Effector CD8-positive, alpha-beta T cell (primary cell): ENCODE results near the gene MSL3B.
A peak's percentile ranks its signal among the peaks of the same experiment; 100 is the strongest.
"Not testable (repeated sequence)": the region's sequence is repeated elsewhere in the genome, so short reads cannot be mapped to it uniquely, and the experiment has no call there.

Experiments
- DNase-seq: peaks from one replicate; lab custom pipeline; 2025; lab: John Stamatoyannopoulos, UW

Gene MSL3B

GRCh38 chr2:233867993-233868532 lies at the start of gene MSL3B:
TSS of gene MSL3B (minus strand) at chr2:233868386.
- DNase-seq: peak; percentile 44

GRCh38 chr2:233917116-233917515 lies 48.9 kb upstream of the MSL3B start, which contains the start of gene TRPM8:
TSS of gene TRPM8 (plus strand) at chr2:233917373. CDS start at chr2:233926538, 9,165 bp downstream.
- no peak for DNase-seq

- DNase-seq: no peak
These were observed 46.9 kb upstream of the MSL3B start for GRCh38 chr2:233915128-233915527.

- DNase-seq: no peak
These were observed 44.7 kb upstream of the MSL3B start for GRCh38 chr2:233912691-233913423.

- no peak for DNase-seq
These were observed 39.4 kb upstream of the MSL3B start for GRCh38 chr2:233907627-233908026.

- DNase-seq: no peak
These were observed 37.8 kb upstream of the MSL3B start for GRCh38 chr2:233905945-233906344.

GRCh38 chr2:233901884-233902283 lies 33.7 kb upstream of the MSL3B start:
- DNase-seq: no peak

- DNase-seq: no peak
These were observed 33.2 kb upstream of the MSL3B start for GRCh38 chr2:233901367-233901766.

GRCh38 chr2:233896253-233896652 lies 28.1 kb upstream of the MSL3B start:
- DNase-seq: not testable (repeated sequence)

GRCh38 chr2:233892793-233893192 lies 24.6 kb upstream of the MSL3B start:
- no peak for DNase-seq

GRCh38 chr2:233882353-233882752 lies 14.2 kb upstream of the MSL3B start:
- DNase-seq: no peak

- not testable (repeated sequence) for DNase-seq
These were observed 3.9 kb upstream of the MSL3B start for GRCh38 chr2:233872125-233872524.

- DNase-seq: no peak
These were observed 3.2 kb upstream of the MSL3B start for GRCh38 chr2:233871432-233871831.

- DNase-seq: no peak
These were observed 1.7 kb downstream of the MSL3B start for GRCh38 chr2:233866479-233866878.

- no peak for DNase-seq
These were observed 2.3 kb downstream of the MSL3B start for GRCh38 chr2:233865838-233866237.

- no peak for DNase-seq
These were observed 5.9 kb downstream of the MSL3B start for GRCh38 chr2:233862261-233862768.

GRCh38 chr2:233858331-233858730 lies 9.9 kb downstream of the MSL3B start:
- no peak for DNase-seq

- no peak for DNase-seq
These were observed 10.6 kb downstream of the MSL3B start for GRCh38 chr2:233857511-233858141.

- no peak for DNase-seq
These were observed 12.0 kb downstream of the MSL3B start for GRCh38 chr2:233856184-233856583.

- no peak for DNase-seq
These were observed 12.8 kb downstream of the MSL3B start for GRCh38 chr2:233855345-233855744.

GRCh38 chr2:233854241-233854981 lies 13.8 kb downstream of the MSL3B start, which contains the start of gene HJURP:
TSS of gene HJURP (minus strand) at chr2:233854535. CDS start at chr2:233854500, 35 bp downstream.
- peak; percentile 80 for DNase-seq

GRCh38 chr2:233853883-233854240 lies 14.3 kb downstream of the MSL3B start:
- no peak for DNase-seq
